ENCODE results near the gene GRIPAP1.

The GRIPAP1 gene

GRCh38 chrX:48958635-48959094 is 43.4 kb downstream of the GRIPAP1 start:
- DNase-seq, result peak in 1 of 2 donors; percentile 31

DNA sequence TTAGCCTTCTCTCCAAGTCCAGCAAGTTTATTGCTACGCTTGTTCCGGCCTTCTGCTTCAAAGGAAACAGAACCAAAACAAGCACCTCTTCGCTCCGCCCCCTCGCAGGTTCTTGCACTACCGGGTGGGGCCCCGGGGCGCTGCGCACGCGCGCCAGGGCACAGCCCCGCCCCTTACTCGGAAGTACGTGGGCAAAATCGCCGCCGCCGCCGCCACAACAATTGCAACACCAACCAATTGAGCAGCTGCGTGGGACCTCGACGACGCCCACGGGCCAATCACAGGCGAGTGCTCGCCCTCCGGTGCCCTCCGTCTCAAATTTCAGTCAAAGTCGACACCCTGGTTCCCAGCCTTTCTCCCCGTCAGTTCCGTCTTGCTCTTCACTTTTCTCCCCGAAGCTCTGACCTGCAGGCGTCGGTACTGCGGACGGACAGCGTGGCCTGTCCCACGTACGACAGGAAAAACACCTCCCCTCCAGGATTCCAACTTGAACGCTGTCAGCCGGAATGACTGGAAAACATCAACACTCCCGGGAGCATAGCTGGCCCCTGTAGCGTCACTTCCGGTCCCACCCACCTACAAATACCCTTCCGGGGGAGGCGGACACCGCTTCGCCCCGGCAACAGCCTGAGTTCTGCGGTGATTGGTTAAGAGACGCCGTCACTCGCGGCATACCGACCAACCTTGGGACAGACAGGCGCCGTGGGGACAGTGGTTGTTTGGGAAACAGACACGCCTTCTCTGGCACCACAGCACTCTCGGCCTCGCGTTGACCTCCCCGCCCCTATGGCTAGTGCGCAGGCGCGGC is 44.0 kb downstream of the GRIPAP1 start:
- peak; percentile 97 to 98 for DNase-seq

DNA sequence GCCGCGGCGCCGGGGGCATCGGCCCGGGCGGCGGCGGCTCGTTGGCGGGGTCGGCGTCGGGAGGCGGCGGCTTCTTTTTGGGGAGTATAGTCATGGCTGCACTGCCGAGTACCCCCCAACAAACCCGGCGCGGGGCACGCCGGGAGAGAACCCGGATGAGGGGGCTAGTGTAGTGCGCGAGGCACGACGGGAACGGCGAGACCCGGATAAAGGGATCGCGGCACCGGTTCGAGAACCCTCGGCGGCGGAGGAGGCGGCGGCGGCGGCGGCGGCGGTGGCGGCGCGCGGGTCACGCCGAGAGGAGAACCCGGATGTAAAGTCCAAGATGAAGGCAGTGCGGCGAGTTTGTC is 44.6 kb downstream of the GRIPAP1 start, which contains the start of gene OTUD5:
Gene OTUD5 (minus strand): TSS at position 131 of the 350 bp plus-strand sequence. CDS start 37 bp downstream, at position 94.
- peak; percentile 84 to 85 for DNase-seq

DNA sequence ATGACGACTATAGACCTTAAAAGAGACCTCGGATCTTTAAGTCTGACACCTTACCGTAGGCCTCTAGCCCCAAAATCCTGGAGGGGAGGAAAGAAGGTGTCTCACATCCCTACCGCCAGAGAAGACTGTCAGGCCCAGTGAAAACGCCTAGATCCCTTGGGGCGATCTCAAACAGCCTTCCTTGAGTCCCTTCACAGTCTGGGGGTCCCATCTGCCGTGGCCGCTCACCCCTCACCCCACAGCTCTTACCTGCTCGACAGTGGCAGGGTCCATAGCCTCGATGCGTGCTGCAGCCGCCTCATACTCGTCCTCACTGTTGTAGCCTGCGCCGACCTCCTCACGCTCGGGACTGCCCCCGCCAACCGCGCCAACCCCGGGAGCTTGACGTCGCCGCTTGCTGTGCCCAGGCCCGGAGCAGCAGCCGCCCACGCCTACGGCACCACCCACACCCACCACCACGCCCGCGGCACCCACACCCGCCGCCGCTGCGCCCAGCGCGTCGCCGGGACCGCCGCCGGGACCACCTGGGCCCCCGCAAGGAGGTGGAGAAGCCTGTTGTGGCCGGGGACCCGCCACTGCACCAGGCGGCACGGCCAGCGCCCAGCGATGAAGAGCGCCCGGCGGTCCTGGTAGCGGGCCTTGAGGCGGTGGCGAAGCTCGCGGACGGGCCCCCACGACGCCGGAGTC is 45.2 kb downstream of the GRIPAP1 start:
- peak; percentile 67 to 69 for DNase-seq

DNA sequence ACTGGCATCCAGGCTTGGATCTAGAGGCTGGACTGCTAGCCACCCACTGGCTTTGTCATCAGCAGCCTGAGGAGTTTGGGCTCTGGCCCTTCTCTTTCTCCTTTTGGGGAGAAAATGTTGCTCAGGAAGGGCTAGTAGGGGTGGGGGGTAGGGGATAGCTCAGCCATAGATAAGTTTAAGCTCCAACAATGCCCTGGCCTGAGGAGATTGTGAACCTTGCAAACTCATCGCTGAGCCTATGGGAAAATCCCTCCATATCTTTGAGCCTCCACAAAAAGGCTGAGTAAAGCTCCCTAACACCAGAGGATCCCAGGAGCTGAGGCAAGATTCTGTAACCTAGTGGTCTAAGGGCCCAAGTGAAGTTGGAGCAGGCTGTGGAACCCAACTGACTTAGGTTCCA is 53.5 kb downstream of the GRIPAP1 start:
- DNase-seq, result no peak

DNA sequence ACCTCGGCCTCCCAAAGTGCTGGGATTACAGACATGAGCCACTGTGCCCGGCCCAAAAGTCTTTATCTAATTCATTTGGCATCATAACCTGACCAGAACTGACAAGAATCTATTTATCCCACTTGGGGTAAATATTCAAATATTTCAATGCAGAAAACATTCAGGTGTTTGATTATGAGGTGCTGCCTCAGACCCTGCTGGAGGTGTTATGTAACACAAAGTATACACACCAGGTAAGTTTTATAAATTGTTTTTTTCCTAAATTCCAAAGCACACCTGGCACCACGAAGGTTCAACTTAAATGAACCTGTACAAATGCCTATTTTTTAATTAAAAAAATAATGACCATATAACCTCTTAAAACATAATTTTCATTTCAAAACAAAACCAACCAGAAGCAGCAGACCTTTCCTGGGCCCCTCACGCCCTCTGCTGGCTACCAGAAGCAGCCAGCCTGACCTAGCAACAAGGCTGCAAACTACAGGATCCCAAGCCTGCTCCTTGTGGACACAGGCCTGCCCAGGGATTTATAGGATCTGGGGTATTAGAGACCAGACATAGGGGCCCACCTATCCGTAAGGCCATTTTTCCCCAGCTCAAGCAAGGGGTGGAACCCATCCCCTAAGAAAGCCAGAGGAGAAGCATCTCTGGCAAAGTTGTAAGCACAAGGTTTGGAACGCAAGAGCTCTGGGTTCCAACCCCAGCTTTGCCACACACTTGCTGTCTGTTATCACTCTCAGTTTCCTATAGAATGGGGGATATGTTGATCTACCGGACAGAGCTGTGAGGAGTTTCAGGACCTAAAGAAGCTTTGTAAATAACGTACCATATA is 56.3 kb downstream of the GRIPAP1 start:
- DNase-seq, result peak; percentile 64 to 65

DNA sequence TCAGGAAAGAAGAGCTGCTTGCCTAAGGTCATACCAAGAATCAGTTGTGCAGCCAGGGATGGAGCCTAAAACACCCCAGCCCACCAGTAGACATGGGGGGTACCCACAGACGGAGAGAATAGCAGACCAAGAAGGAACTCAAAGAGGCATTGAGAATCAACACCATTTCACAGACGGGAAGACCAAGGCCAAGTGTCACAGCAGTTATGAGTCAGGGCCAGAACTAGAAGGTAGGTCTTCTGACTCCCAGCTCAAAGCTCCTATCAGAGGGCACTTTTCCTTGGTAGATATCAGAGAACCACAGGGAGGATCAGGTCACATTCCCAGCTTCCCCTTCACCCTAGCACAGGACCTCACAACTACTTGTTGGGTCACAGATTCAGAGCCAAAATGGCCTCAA is 59.2 kb downstream of the GRIPAP1 start:
- no peak for DNase-seq

GRCh38 chrX:48940404-48940955 is 61.6 kb downstream of the GRIPAP1 start:
- DNase-seq, result no peak

DNA sequence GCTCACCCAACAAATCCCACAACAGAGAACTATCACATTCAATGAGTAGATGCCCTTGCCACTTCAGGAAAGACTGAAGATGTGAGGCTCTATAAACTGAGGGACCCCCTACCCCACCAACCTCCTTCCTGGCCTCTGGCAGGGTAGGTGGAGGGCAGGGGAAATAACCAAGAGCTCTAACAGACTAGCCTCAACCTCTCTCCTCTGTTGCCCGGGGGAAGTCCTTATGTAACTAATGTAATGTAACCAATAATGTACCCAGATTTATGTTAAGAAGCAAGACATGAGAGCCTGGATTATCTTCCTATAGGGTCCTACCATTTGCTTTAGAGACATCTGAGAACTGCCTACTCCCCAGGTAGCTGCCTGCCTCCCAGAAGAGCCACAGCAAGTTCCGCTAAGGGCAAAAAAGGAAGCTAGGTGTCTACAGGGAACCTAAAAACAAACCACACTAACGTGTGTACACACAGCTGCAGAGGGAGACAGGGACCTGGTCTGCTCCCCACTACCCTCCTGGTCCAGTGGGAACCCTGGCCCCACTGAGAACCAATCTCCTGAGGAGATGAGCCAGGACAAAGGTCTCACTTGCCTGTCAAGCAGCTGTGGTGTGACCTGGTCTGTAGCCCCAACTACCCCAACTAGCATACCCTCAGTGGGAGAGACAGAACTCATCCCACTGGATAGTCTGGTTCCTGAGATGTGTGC is 62.4 kb downstream of the GRIPAP1 start:
- peak; percentile 55 to 65 for DNase-seq

- DNase-seq, result peak; percentile 90 to 91
Measured at GRCh38 chrX:48938721-48939425, 63.2 kb downstream of the GRIPAP1 start.

GRCh38 chrX:48937054-48937907 is 64.8 kb downstream of the GRIPAP1 start:
- DNase-seq, result peak; percentile 93 to 96

GRCh38 chrX:48936429-48937053 is 65.5 kb downstream of the GRIPAP1 start:
- no peak for DNase-seq

DNA sequence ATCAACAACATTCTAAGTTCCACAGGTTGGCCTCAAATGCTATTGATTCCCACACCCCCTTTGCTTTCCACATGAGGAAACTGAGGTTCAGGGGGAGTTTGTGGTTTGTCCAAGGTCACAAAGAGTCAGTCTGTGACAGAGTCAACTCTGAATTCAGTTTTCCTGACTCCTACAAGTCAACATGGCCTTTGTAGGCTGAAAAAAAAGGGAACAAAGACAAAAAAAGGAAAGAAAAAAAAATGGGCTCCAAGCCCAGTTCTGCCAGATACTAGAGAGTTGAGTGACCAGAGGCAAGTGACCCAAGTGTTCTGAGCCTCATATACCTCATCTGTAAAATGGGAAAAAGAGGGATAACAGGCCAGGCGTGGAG is 66.8 kb downstream of the GRIPAP1 start:
- DNase-seq, result no peak

- peak; percentile 70 to 81 for DNase-seq
Measured at GRCh38 chrX:48934581-48935300, 67.3 kb downstream of the GRIPAP1 start.

DNA sequence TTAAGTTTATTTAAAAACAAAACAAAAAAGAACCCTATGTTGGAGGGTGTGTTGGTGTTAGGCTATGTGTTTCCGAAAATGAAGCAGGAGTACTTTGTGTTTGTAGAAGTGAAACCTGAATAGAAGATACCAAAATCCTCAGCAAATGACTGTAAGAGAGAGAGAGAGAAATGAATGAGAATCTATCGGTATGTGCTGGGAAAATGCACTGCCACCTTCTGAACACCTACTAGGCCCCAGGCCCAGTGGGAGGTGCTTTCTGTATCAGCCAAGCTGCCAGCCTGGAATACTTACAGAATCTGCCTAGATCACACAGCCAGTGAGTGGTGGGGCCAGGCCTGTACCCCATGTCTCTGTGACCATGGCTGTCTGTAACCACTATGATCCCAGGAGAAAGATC is 68.3 kb downstream of the GRIPAP1 start:
- DNase-seq, result no peak

GRCh38 chrX:48927736-48928382 is 74.2 kb downstream of the GRIPAP1 start:
- no peak for DNase-seq

DNA sequence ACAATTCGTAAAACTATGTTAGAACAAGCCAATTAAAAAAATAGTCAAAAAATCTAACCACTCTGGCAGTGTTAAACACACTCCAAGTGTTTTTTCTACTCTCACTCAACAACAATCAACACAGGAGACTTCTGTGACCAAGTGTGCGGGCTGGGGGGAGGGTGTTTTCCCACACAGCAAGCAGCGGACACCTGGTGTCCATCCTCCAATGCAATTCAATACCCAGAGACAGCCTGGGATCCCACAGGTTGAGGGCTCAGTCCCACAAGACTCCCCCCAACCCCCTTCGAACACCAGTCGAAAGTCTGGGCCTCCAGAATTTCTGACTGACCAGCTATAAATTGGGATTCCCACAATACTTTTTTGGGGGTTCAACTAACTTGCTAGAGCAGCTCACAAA is 74.9 kb downstream of the GRIPAP1 start:
- DNase-seq, result no peak

DNA sequence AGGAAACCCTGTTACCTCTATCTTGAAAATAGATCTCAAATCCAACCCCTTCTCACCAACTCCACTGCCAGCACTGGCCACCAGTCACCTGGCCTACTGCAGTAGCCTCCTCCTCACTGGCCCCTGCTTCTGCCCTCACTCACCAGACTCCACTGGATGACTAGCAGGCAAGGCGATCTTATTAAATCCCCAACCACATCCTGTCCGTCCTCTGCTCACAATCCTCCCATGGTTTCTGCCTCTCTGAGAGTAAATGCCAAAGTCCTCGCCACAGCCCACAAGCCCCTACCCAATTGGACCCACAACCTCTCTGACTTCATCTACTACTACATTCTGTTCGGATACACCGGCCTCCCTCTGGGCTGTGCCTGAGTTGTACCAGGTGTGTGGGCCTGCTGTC is 77.8 kb downstream of the GRIPAP1 start:
- DNase-seq, result no peak

DNA sequence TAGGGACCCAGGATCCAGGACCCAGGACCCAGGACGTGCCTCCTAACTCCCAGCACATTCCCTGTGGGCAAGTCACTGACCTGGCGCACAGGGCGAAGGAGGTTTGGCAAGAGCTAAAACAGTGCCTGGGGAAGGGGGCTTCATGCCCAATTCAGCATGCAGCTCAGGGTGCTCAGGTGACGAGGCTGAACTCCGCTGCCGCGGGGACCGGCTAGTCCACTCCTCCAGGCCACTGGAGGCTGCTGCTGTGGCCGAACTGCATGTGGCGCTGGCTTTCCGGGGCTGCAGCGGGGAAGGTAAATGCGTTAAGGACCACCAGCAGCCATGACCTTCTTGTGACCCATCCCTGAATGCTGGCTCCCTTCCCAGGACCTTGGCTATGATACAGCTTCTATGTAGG is 78.3 kb downstream of the GRIPAP1 start:
- no peak for DNase-seq
